ENCODE measurements around the gene LRMDA.

GRCh38 chr10:76085817-76086167, 654.4 kb downstream of the LRMDA start:
- TF ChIP-seq CTCF (IDR thresholded peaks at IDR 0.05) (no peak), POLR2A (IDR thresholded peaks at IDR 0.05) (no peak)

Measured in adrenal gland (tissue), 5 donors.